Testis (tissue), 5 donors: ENCODE data around the gene ATP6V1G2. TPM values are rescaled to one million over a fixed set of nuclear protein-coding genes. Genes with fewer than 3 reads are reported as not detected.
"Not testable (repeated sequence)": the region's sequence is repeated elsewhere in the genome, so short reads cannot be mapped to it uniquely, and the experiment has no call there.

ENCODE experiments used
- DNase-seq: peaks from one replicate; pipeline ENCODE4 v3.0.0-alpha.2; 2019
- H3K27ac ChIP-seq, 2 donors: fragments of 200-600 bp; sonication (generic); one replicate each; pipeline ENCODE4 v1.5.1; 2019
- H3K27me3 ChIP-seq: fragments of 200-600 bp; sonication (generic); one replicate; pipeline ENCODE4 v1.5.1; 2019
- H3K36me3 ChIP-seq: fragments of 200-600 bp; sonication (generic); one replicate; pipeline ENCODE4 v1.5.1; 2017; ENCODE audit warnings: low read depth; ENCODE audit errors: missing control alignments
- H3K4me1 ChIP-seq: fragments of 200-600 bp; sonication (generic); one replicate; pipeline ENCODE4 v1.5.1; 2019
- H3K4me3 ChIP-seq, 2 donors: fragments of 200-600 bp; sonication (generic); one replicate each; pipeline ENCODE4 v1.5.1; 2017 to 2019
- H3K9me3 ChIP-seq: fragments of 200-600 bp; sonication (generic); one replicate; pipeline ENCODE4 v1.5.1; 2017
- CTCF ChIP-seq, 3 experiments: fragments of 450-650 bp in 2 of 3; fragments of 200-600 bp in 1 of 3; sonication (generic) in 1 of 3; IDR thresholded peaks; one replicate each; pipeline ENCODE4 v1.5.1; 2016 to 2019; ENCODE audit warnings: antibody characterized with exemption in 3 of 3, mild to moderate bottlenecking in 2 of 3, moderate library complexity in 1 of 3
- POLR2A ChIP-seq: fragments of 450-650 bp; IDR thresholded peaks from one replicate; pipeline ENCODE4 v1.6.1; 2017; ENCODE audit warnings: antibody characterized with exemption, mild to moderate bottlenecking, moderate library complexity
- WGBS, 2 donors: methylation state at CpG; one replicate each; pipeline ENCODE4 v1.1.5; 2018; 5-methylcytosine and 5-hydroxymethylcytosine counted together
- intact Hi-C: fragments of 100-400 bp; cut with DNase I; formaldehyde crosslinking; loops from one replicate; pipeline ENCODE4 v1.15.1; 2023; ENCODE audit warnings: low total_unique reads
- long read RNA-seq, 2 donors: transcript quantifications; one replicate each; lab custom pipeline, GENCODE V29; 2026
- polyA plus RNA-seq: library from polyadenylated mRNA; stranded (reverse); fragments of 350-450 nt; fragmentation: Illumina TruSeq; extraction: RNeasy Lipid Tissue Mini Kit (QIAGEN cat#74804); gene quantifications from one replicate; pipeline ENCODE4 v1.2.3, GENCODE V29; 2014; ENCODE audit warnings: low read depth, low replicate concordance; ENCODE audit not compliant: insufficient read depth
- total RNA-seq, 2 donors: library from RNA; depleted of rRNA; stranded (reverse); fragments of >200 nt; gene quantifications; one replicate each; pipeline ENCODE4 v1.2.3, GENCODE V29; 2016

ATP6V1G2 gene
- total RNA-seq (1 to 10 TPM; 3.3 to 6.9 TPM), polyA plus RNA-seq (4.7 TPM)
- long read RNA-seq, donor 1, partial matches to known transcripts = 0 of 2 reads
- long read RNA-seq, donor 1, other reads (novel, unspliced or antisense) = 0 of 2 reads
- long read RNA-seq, donor 2, partial matches to known transcripts = 0 of 4 reads
- long read RNA-seq, donor 2, other reads (novel, unspliced or antisense) = 0 of 4 reads

GRCh38 chr6:31546339-31546957, at the start of gene ATP6V1G2:
ATP6V1G2 (minus strand) TSS chr6:31546608; CDS start chr6:31546559, 49 bp downstream.
- no peak for TF ChIP-seq POLR2A
- peak; percentile 91 to 97 (median 92) for TF ChIP-seq CTCF (IDR thresholded peaks at IDR 0.05)
- peak; percentile 94 for DNase-seq
- intact Hi-C loops = loop anchor here (10.0 kb wide), 1 partner anchor 48 kb away; the partner anchor contains the start of gene NCR3
- H3K27ac ChIP-seq = peak within 1 kb of the TSS; percentile 78 to 80
- H3K4me3 ChIP-seq = peak within 1 kb of the TSS; percentile 44 to 56
- no peaks in the 10 kb centered on the region for H3K36me3 ChIP-seq
- no peaks in the 10 kb centered on the region for H3K9me3 ChIP-seq
- 3 to 7% methylated on average over 11 of the region's 11 CpGs for WGBS, 2 donors
- H3K4me1 ChIP-seq = peaks cover 23% of the 10 kb centered on the region
- H3K27me3 ChIP-seq = no peaks in the 10 kb centered on the region

GRCh38 chr6:31592396-31592771, 46.0 kb upstream of the ATP6V1G2 start:
- no peaks in the 10 kb centered on the region for H3K36me3 ChIP-seq
- intact Hi-C loops = loop anchor here (10.0 kb wide), 1 partner anchor 48 kb away; the partner anchor contains the start of genes ATP6V1G2, DDX39B and NFKBIL1
- 83 to 91% methylated on average over 7 of the region's 7 CpGs for WGBS, 2 donors
- TF ChIP-seq CTCF (IDR thresholded peaks at IDR 0.05) (no peak), POLR2A (no peak)
- no peaks in the 10 kb centered on the region for H3K9me3 ChIP-seq
- H3K27me3 ChIP-seq = no peaks in the 10 kb centered on the region
- H3K27ac ChIP-seq = no peak overlapping the region
- DNase-seq = no peak
- no peak overlapping the region for H3K4me3 ChIP-seq
- H3K4me1 ChIP-seq = no peaks in the 10 kb centered on the region

DNA sequence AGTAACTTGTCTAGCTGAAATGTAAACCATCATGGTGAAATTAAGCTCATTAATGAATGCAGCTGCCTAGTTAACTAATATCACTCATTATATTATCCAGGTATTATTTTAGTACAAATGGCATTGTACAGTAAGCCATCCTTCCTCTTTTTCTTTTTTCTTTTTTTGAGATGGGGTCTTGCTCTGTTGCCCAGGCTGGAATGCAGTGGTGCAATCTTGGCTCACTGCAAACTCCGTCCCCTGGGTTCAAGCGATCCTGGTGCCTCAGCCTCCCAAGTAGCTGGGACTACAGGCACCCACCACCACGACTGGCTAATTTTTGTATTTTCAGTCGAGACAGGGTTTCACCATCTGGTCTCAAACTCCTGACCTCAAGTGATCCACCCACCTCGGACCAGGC, 44.3 kb upstream of the ATP6V1G2 start:
- not testable (repeated sequence) for H3K9me3 ChIP-seq, H3K4me3 ChIP-seq, DNase-seq, H3K27me3 ChIP-seq, H3K4me1 ChIP-seq, H3K36me3 ChIP-seq, H3K27ac ChIP-seq
- WGBS, 2 donors = 76 to 91% methylated on average over 5 of the region's 5 CpGs
- intact Hi-C loops = loop anchor here (10.0 kb wide), 1 partner anchor 46 kb away; the partner anchor contains the start of genes ATP6V1G2, DDX39B and NFKBIL1

DNA sequence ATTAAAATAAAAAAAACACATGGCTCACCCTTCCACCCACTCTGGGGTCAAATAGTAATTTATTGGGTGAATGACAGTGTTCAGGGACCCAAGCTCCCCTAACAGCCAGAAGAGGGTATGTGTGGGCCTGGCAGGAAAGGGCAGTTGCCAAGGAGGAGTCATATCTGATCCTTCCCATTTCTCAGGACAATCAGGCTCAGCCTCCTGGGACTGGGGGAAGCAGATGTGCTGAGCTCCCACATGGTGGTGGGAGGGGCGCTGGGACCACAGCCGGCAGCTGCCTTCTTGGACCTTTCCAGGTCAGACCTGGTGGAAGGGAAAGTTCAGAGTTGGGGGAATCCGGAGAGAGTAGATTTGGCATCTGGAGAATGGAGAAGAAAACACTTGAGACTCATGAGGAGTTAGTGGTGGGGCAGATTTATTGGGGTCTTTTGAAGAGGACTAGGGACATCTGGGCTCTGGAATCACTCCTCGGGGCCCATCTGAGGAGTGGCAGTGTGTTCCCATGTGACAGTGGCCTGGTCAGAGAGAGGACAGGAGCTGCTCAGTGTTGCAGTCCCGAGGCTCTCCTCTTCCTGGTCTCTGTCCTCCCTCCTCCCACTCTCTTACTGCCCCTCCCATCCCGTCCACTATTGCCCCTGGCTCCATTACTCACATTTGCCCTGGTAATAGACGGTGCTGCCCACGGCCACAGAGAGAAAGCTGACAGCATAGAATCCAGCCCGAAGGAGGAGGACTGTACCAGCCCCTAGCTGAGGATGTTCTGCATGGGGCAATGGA, 42.7 kb upstream of the ATP6V1G2 start:
- Histone ChIP-seq H3K9me3 (no peaks in the 10 kb centered on the region), H3K4me3 (no peak overlapping the region), H3K4me1 (no peaks in the 10 kb centered on the region), H3K36me3 (no peaks in the 10 kb centered on the region), H3K27me3 (no peaks in the 10 kb centered on the region), H3K27ac (no peak overlapping the region)
- WGBS, 2 donors = 56 to 67% methylated on average over 9 of the region's 9 CpGs
- TF ChIP-seq CTCF (IDR thresholded peaks at IDR 0.05) (no peak), POLR2A (no peak)
- DNase-seq = no peak
- intact Hi-C loops = no loop called here
